Hematopoietic multipotent progenitor cell treated with erythropoietin and hydrocortisone succinate and interleukin-3 and kit ligand, for 15 days (in vitro differentiated cells): Measurements from ENCODE around the gene TSC22D4.
"Not testable (repeated sequence)": the region's sequence is repeated elsewhere in the genome, so short reads cannot be mapped to it uniquely, and the experiment has no call there.

Experiments
- DNase-seq: peaks from one replicate; pipeline ENCODE4 v3.0.0-alpha.2; 2015; ENCODE audit warnings: low spot score

TSC22D4 gene

GRCh38 chr7:100478958-100479660 lies at the start of gene TSC22D4:
Gene TSC22D4 (minus strand): TSS chr7:100479214. CDS start chr7:100478038, 1,176 bp downstream.
- peak; percentile 93 for DNase-seq

GRCh38 chr7:100528108-100528866 lies 49.3 kb upstream of the TSC22D4 start:
- DNase-seq, result not testable (repeated sequence)

- DNase-seq, result not testable (repeated sequence)
Measured at GRCh38 chr7:100523192-100523591, 44.2 kb upstream of the TSC22D4 start.

- DNase-seq, result not testable (repeated sequence)
Measured at GRCh38 chr7:100521909-100522593, 43.0 kb upstream of the TSC22D4 start.

GRCh38 chr7:100521076-100521475 lies 42.1 kb upstream of the TSC22D4 start:
- DNase-seq, result no peak

GRCh38 chr7:100520138-100520537 lies 41.1 kb upstream of the TSC22D4 start:
- DNase-seq, result no peak

GRCh38 chr7:100519580-100519979 lies 40.6 kb upstream of the TSC22D4 start:
- DNase-seq, result no peak

- DNase-seq, result no peak
Measured at GRCh38 chr7:100517305-100517704, 38.3 kb upstream of the TSC22D4 start.

GRCh38 chr7:100516135-100516812 lies 37.3 kb upstream of the TSC22D4 start:
- peak; percentile 44 for DNase-seq

GRCh38 chr7:100515072-100515532 lies 36.1 kb upstream of the TSC22D4 start:
- no peak for DNase-seq

GRCh38 chr7:100513212-100513810 lies 34.3 kb upstream of the TSC22D4 start:
- DNase-seq, result no peak

- peak; percentile 53 for DNase-seq
Measured at GRCh38 chr7:100510437-100511239, 31.6 kb upstream of the TSC22D4 start.

GRCh38 chr7:100509231-100509630 lies 30.2 kb upstream of the TSC22D4 start:
- DNase-seq, result no peak

GRCh38 chr7:100506356-100506923 lies 27.4 kb upstream of the TSC22D4 start:
- peak; percentile 30 for DNase-seq

GRCh38 chr7:100504887-100505611 lies 26.0 kb upstream of the TSC22D4 start:
- no peak for DNase-seq

GRCh38 chr7:100504031-100504430 lies 25.0 kb upstream of the TSC22D4 start:
- DNase-seq, result not testable (repeated sequence)

- not testable (repeated sequence) for DNase-seq
Measured at GRCh38 chr7:100500743-100501142, 21.7 kb upstream of the TSC22D4 start.

- DNase-seq, result no peak
Measured at GRCh38 chr7:100496509-100496908, 17.5 kb upstream of the TSC22D4 start.

- DNase-seq, result peak; percentile 59
Measured at GRCh38 chr7:100493476-100494264, 14.7 kb upstream of the TSC22D4 start.
